K562 treated with DMSO at 1 percent for 4 hours (cell line): ENCODE measurements around the gene CA7. TPM values are rescaled to one million over a fixed set of nuclear protein-coding genes. Genes with fewer than 3 reads are reported as not detected.

ENCODE experiments used
- total RNA-seq: library from RNA; unstranded; fragments of 300-600 nt; gene quantifications from 2 replicates; pipeline ENCODE4 v1.2.3, GENCODE V29; 2022; ENCODE audit not compliant: insufficient read depth

The CA7 gene
- total RNA-seq: not detected in 2 replicates

GRCh38 chr16:66844342-66845079 lies at the start of gene CA7:
Gene CA7 (plus strand): TSS chr16:66844414. CDS start chr16:66844488, 74 bp downstream.

GRCh38 chr16:66801320-66802105 lies 42.7 kb upstream of the CA7 start, which contains the start of gene TERB1:
Gene TERB1 (minus strand): TSS chr16:66801584. CDS start chr16:66796798, 4,786 bp downstream.

GRCh38 chr16:66830422-66831404 lies 13.5 kb upstream of the CA7 start, which contains the start of gene NAE1:
Gene NAE1 (minus strand): TSS chr16:66830976. CDS start chr16:66830899, 77 bp downstream.

GRCh38 chr16:66880288-66881013 lies 36.2 kb downstream of the CA7 start, which contains the start of gene PDP2:
Gene PDP2 (plus strand): TSS chr16:66880515. CDS start chr16:66884285, 3,770 bp downstream.

Other genes starting within 250 kb of the CA7 start
- 62.5 and 85.8 TPM in 2 replicates for gene CMTM3, start 239.7 kb upstream of the CA7 start, total RNA-seq
- 17.1 and 21.0 TPM in 2 replicates for gene CMTM4, start 147.7 kb upstream of the CA7 start, total RNA-seq
- gene DYNC1LI2, start 92.8 kb upstream of the CA7 start, total RNA-seq: 31.9 and 35.6 TPM in 2 replicates
- gene TERB1, start 42.8 kb upstream of the CA7 start, total RNA-seq: not detected in 2 replicates
- 62.5 and 65.2 TPM in 2 replicates for gene NAE1, start 13.4 kb upstream of the CA7 start, total RNA-seq
- 3.9 and 7.4 TPM in 2 replicates for gene PDP2, start 36.1 kb downstream of the CA7 start, total RNA-seq
- gene CDH16, start 74.5 kb downstream of the CA7 start, total RNA-seq: not detected in 2 replicates
- gene RRAD, start 81.1 kb downstream of the CA7 start, total RNA-seq: 2.4 and 5.3 TPM in 2 replicates
- gene CIAO2B, start 90.0 kb downstream of the CA7 start, total RNA-seq: 224 and 237 TPM in 2 replicates
- 22.1 TPM in 2 replicates for gene CES2, start 91.1 kb downstream of the CA7 start, total RNA-seq
- 0.93 TPM in 1 of 2 replicates, not detected in the other for gene CES3, start 116.9 kb downstream of the CA7 start, total RNA-seq
- gene CES4A, start 144.2 kb downstream of the CA7 start, total RNA-seq: not detected in 2 replicates
- gene CBFB, start 184.7 kb downstream of the CA7 start, total RNA-seq: 34.7 and 44.2 TPM in 2 replicates